HCT116 (cell line): ENCODE results near the gene ADARB2. TPM values are rescaled to one million over a fixed set of nuclear protein-coding genes. Genes with fewer than 3 reads are reported as not detected.

Experiments used
- ATAC-seq: fragments of 200-7000 bp; cut with Tn5 transposase; 2 replicates; pipeline ENCODE4 v1.9.1; 2020; ENCODE audit warnings: mild to moderate bottlenecking, moderate library complexity
- BruUV-seq: library from RNA; stranded (reverse); fragments of 400-500 nt; replicated peaks from 2 replicates; lab custom pipeline; 2021; lab: Mats Ljungman, UMichigan
- CTCF ChIA-PET: fragments of 300-600 bp; sonication (Branson Sonifier 250); formaldehyde crosslinking; loops from one replicate; lab custom pipeline; 2021; ENCODE audit warnings: antibody characterized with exemption; lab: Charles Lee
- POLR2A ChIA-PET: fragments of 300-600, 350-600 bp; sonication (Branson Sonifier 250); formaldehyde crosslinking; loops from one replicate; lab custom pipeline; 2021; ENCODE audit warnings: antibody characterized with exemption; lab: Charles Lee
- RAD21 ChIA-PET, 2 experiments: fragments of 300-600 bp; sonication (Branson Sonifier 250); formaldehyde crosslinking; loops; one replicate each; lab custom pipeline; 2023; ENCODE audit warnings: low total read pairs in 2 of 2; ENCODE audit not compliant: uncharacterized antibody in 2 of 2, unreplicated experiment in 2 of 2, low non-redundant PET in 1 of 2; lab: Charles Lee
- DNase-seq: peaks from one replicate; pipeline ENCODE4 v3.0.0-alpha.2; 2010; ENCODE audit warnings: low read depth, low spot score
- H2AFZ ChIP-seq: fragments of 200-600 bp; shearing (Covaris generic), sonication (generic); 2 replicates; pipeline ENCODE4 v1.6.1; 2017; ENCODE audit warnings: low read depth, mixed run types, mixed read lengths, antibody characterized with exemption, low read length; ENCODE audit not compliant: poor library complexity, severe bottlenecking
- H3K27ac ChIP-seq: 2 replicates; pipeline ENCODE4 v1.5.1; 2012; ENCODE audit warnings: low read depth, low read length
- H3K27me3 ChIP-seq: fragments of 200-600 bp; sonication (generic); 2 replicates; pipeline ENCODE4 v1.6.1; 2016; ENCODE audit warnings: mixed run types, low read length, mixed read lengths; ENCODE audit not compliant: insufficient read depth
- H3K36me3 ChIP-seq, 2 experiments: fragments of 200-500 bp in 1 of 2; fragments of 200-600 bp in 1 of 2; sonication (Bioruptor generic) in 1 of 2; sonication (generic) in 1 of 2; 2 replicates each; pipeline versions ENCODE4 v1.5.1 to v1.6.1; 2014 to 2016; ENCODE audit warnings: low read length in 2 of 2, inconsistent platforms in 1 of 2, mixed read lengths in 1 of 2, mixed run types in 1 of 2; ENCODE audit not compliant: insufficient read depth in 2 of 2, control insufficient read depth in 1 of 2
- H3K4me1 ChIP-seq, 2 experiments: fragments of 200-600 bp in 1 of 2; sonication (generic) in 1 of 2; 2 replicates each; pipeline versions ENCODE4 v1.5.1 to v1.6.1; 2012 to 2017; ENCODE audit warnings: low read length in 2 of 2, inconsistent platforms in 1 of 2, mild to moderate bottlenecking in 1 of 2, mixed read lengths in 1 of 2, mixed run types in 1 of 2, moderate library complexity in 1 of 2; ENCODE audit not compliant: insufficient read depth in 2 of 2, control insufficient read depth in 1 of 2
- H3K4me2 ChIP-seq: fragments of 200-600 bp; sonication (generic); 2 replicates; pipeline ENCODE4 v1.6.1; 2017; ENCODE audit warnings: mixed run types, low read length, mixed read lengths
- H3K4me3 ChIP-seq, 2 experiments: fragments of 200-600 bp in 1 of 2; sonication (generic) in 1 of 2; replicated peaks in 1 of 2; 2 replicates each; pipeline ENCODE4 v1.5.1; 2011 to 2016; ENCODE audit warnings: low read length in 2 of 2, control low read depth in 1 of 2, low read depth in 1 of 2, mild to moderate bottlenecking in 1 of 2, mixed read lengths in 1 of 2, mixed run types in 1 of 2
- H3K79me2 ChIP-seq: fragments of 200-600 bp; sonication (generic); 2 replicates; pipeline ENCODE4 v1.6.1; 2017; ENCODE audit warnings: mild to moderate bottlenecking, mixed run types, low read length, moderate library complexity, mixed read lengths; ENCODE audit not compliant: insufficient read depth
- H3K9ac ChIP-seq: fragments of 200-600 bp; sonication (generic); 2 replicates; pipeline ENCODE4 v1.6.1; 2016; ENCODE audit warnings: low read length, mixed read lengths
- H3K9me2 ChIP-seq: fragments of 200-600 bp; sonication (generic), shearing (Covaris generic); 2 replicates; pipeline ENCODE4 v1.6.1; 2017; ENCODE audit warnings: mixed run types, mild to moderate bottlenecking, moderate library complexity; ENCODE audit not compliant: insufficient read depth
- H3K9me3 ChIP-seq, 2 experiments: fragments of 200-500 bp in 1 of 2; fragments of 200-600 bp in 1 of 2; sonication (Bioruptor generic) in 1 of 2; sonication (generic) in 1 of 2; 2 replicates each; pipeline ENCODE4 v1.6.1; 2014 to 2017; ENCODE audit warnings: low read length in 2 of 2, mixed read lengths in 2 of 2, inconsistent platforms in 1 of 2, low read depth in 1 of 2, mild to moderate bottlenecking in 1 of 2, mixed run types in 1 of 2, moderate library complexity in 1 of 2; ENCODE audit not compliant: control insufficient read depth in 1 of 2, insufficient read depth in 1 of 2
- H4K20me1 ChIP-seq: fragments of 200-600 bp; sonication (generic), shearing (Covaris generic); 2 replicates; pipeline ENCODE4 v1.6.1; 2017; ENCODE audit warnings: mixed run types, mild to moderate bottlenecking, moderate library complexity; ENCODE audit not compliant: insufficient read depth
- ATF3 ChIP-seq: IDR thresholded peaks from 2 replicates; pipeline ENCODE4 v1.6.1; 2012
- CBX3 ChIP-seq: IDR thresholded peaks from 2 replicates; pipeline ENCODE4 v1.6.1; 2012; ENCODE audit warnings: low read depth
- CEBPB ChIP-seq: IDR thresholded peaks from 2 replicates; pipeline ENCODE4 v1.6.1; 2012; ENCODE audit warnings: low read depth
- CTCF ChIP-seq, 3 experiments: fragments of 200-600 bp in 1 of 3; sonication (generic) in 1 of 3; IDR thresholded peaks in 2 of 3; conservative IDR thresholded peaks in 1 of 3; 2 replicates each; pipeline ENCODE4 v1.5.1; 2012 to 2017; ENCODE audit warnings: low read depth in 2 of 3, low read length in 2 of 3, antibody characterized with exemption in 1 of 3, borderline replicate concordance in 1 of 3, control low read depth in 1 of 3, mild to moderate bottlenecking in 1 of 3, mixed read lengths in 1 of 3, mixed run types in 1 of 3, moderate library complexity in 1 of 3; ENCODE audit not compliant: insufficient read depth in 1 of 3
- EGR1 ChIP-seq: IDR thresholded peaks from 2 replicates; pipeline ENCODE4 v1.6.1; 2012; ENCODE audit warnings: low read depth
- ELF1 ChIP-seq: IDR thresholded peaks from 2 replicates; pipeline ENCODE4 v1.6.1; 2012; ENCODE audit warnings: low read depth, borderline replicate concordance
- EZH2 ChIP-seq: fragments of 200-600 bp; sonication (generic); IDR thresholded peaks from 2 replicates; pipeline ENCODE4 v1.6.1; 2017; ENCODE audit warnings: antibody characterized with exemption, mixed run types
- EZH2phosphoT487 ChIP-seq: fragments of 200-600 bp; IDR thresholded peaks from 2 replicates; pipeline ENCODE4 v1.6.1; 2018; ENCODE audit warnings: antibody characterized with exemption, borderline replicate concordance
- FOSL1 ChIP-seq: IDR thresholded peaks from 2 replicates; pipeline ENCODE4 v1.6.1; 2012; ENCODE audit warnings: low read depth
- JUND ChIP-seq: IDR thresholded peaks from 2 replicates; pipeline ENCODE4 v1.6.1; 2012
- MAX ChIP-seq: IDR thresholded peaks from 2 replicates; pipeline ENCODE4 v1.6.1; 2012
- POLR2A ChIP-seq: IDR thresholded peaks from 2 replicates; pipeline ENCODE4 v1.7.0; 2011; ENCODE audit warnings: borderline replicate concordance; ENCODE audit not compliant: insufficient read depth, insufficient read length; ENCODE audit errors: extremely low read depth
- RAD21 ChIP-seq: IDR thresholded peaks from 2 replicates; pipeline ENCODE4 v1.6.1; 2012; ENCODE audit warnings: low read depth, mild to moderate bottlenecking
- REST ChIP-seq: IDR thresholded peaks from 2 replicates; pipeline ENCODE4 v1.6.1; 2012; ENCODE audit warnings: low read depth
- SIN3A ChIP-seq: IDR thresholded peaks from 2 replicates; pipeline ENCODE4 v1.6.1; 2012; ENCODE audit warnings: low read depth
- SP1 ChIP-seq: IDR thresholded peaks from 2 replicates; pipeline ENCODE4 v1.6.1; 2012; ENCODE audit warnings: low read depth
- SRF ChIP-seq: IDR thresholded peaks from 2 replicates; pipeline ENCODE4 v1.6.1; 2012; ENCODE audit warnings: low read depth
- YY1 ChIP-seq: IDR thresholded peaks from 2 replicates; pipeline ENCODE4 v1.6.1; 2011; ENCODE audit warnings: low read length, low read depth, moderate library complexity, mild to moderate bottlenecking; ENCODE audit not compliant: insufficient replicate concordance; ENCODE audit errors: extremely low read depth
- ZBTB33 ChIP-seq: IDR thresholded peaks from 2 replicates; pipeline ENCODE4 v1.6.1; 2011; ENCODE audit warnings: mild to moderate bottlenecking, low read length, moderate library complexity; ENCODE audit not compliant: insufficient replicate concordance; ENCODE audit errors: extremely low read depth
- ZFX ChIP-seq: fragments of 450-650 bp; IDR thresholded peaks from 2 replicates; pipeline ENCODE4 v1.6.1; 2017
- intact Hi-C: fragments of 100-400 bp; cut with micrococcal nuclease; formaldehyde crosslinking; loops from 2 replicates; pipeline ENCODE4 v1.10.0; 2022
- total RNA-seq: library from RNA; stranded (reverse); gene quantifications from one replicate; pipeline ENCODE4 v1.2.1, GENCODE V29; 2021; ENCODE audit not compliant: unreplicated experiment

Gene ADARB2
- total RNA-seq, 1 experiment from 2014 or later: not detected

- DNase-seq (no peak), ATAC-seq (no peak)
- no peaks in the 10 kb centered on the region for H3K4me1 ChIP-seq
- POLR2A ChIA-PET: no interaction called here
- BruUV-seq: no TSS peak
- no peaks in the 10 kb centered on the region for H3K9me3 ChIP-seq
- no peaks in the 10 kb centered on the region for H3K27me3 ChIP-seq
- H2AFZ ChIP-seq: no peak overlapping the region
- TF ChIP-seq REST: no peak
- no peak for TF ChIP-seq SP1
- no peak for TF ChIP-seq FOSL1
- TF ChIP-seq EZH2phosphoT487: no peak
- no peak for TF ChIP-seq MAX
- no peak for TF ChIP-seq CTCF (IDR thresholded peaks at IDR 0.05 in 2 of 3, conservative IDR thresholded peaks at IDR 0.05 in 1 of 3; ENCODE audit: borderline replicate concordance in 1 of 3, insufficient read depth in 1 of 3, low read depth in 2 of 3, low read length in 2 of 3)
- no peak for TF ChIP-seq ATF3
- TF ChIP-seq JUND: no peak
- TF ChIP-seq POLR2A: no peak
- TF ChIP-seq EZH2: no peak
- no peak for TF ChIP-seq ELF1
- TF ChIP-seq RAD21: no peak
- TF ChIP-seq CBX3: no peak
- no peak for TF ChIP-seq SRF
- no peak for TF ChIP-seq YY1
- no peak for TF ChIP-seq SIN3A
- TF ChIP-seq CEBPB: no peak
- TF ChIP-seq ZBTB33: no peak
- TF ChIP-seq ZFX: no peak
- TF ChIP-seq EGR1: no peak
- H3K27ac ChIP-seq: no peak overlapping the region
- CTCF ChIA-PET: no interaction called here
- RAD21 ChIA-PET: no interaction called here
- H3K9me2 ChIP-seq: no peaks in the 10 kb centered on the region
- intact Hi-C loops: no loop called here
- H3K4me2 ChIP-seq: no peak overlapping the region
- H3K4me3 ChIP-seq: no peak overlapping the region
- H3K79me2 ChIP-seq: no peaks in the 10 kb centered on the region
- no peak overlapping the region for H3K9ac ChIP-seq
- no peaks in the 10 kb centered on the region for H3K36me3 ChIP-seq
- no peaks in the 10 kb centered on the region; the same call in 1 of the 2 replicates for H4K20me1 ChIP-seq
Observed at GRCh38 chr10:1515121-1515779, 222.1 kb downstream of the ADARB2 start.
